Thoracic aorta endothelial cell (primary cell): ENCODE data around the gene GMPPA. TPM values are rescaled to one million over a fixed set of nuclear protein-coding genes. Genes with fewer than 3 reads are reported as not detected.

Experiments used
- small RNA-seq: library from RNA; depleted of rRNA; stranded (forward); fragments of <200 nt; gene quantifications from one replicate; pipeline ENCODE3, GENCODE V24; 2012
- total RNA-seq: library from RNA; depleted of rRNA; stranded (reverse); fragments of >200 nt; gene quantifications from 2 replicates; pipeline ENCODE4 v1.2.3, GENCODE V29; 2012

GMPPA gene
- 30.7 and 31.0 TPM in 2 replicates for total RNA-seq

GRCh38 chr2:219498280-219499057, at the start of gene GMPPA:
TSS of gene GMPPA (plus strand) at chr2:219498891. CDS start at chr2:219499976, 1,085 bp downstream.

GRCh38 chr2:219514196-219514761, 15.6 kb downstream of the GMPPA start, which contains the start of gene ASIC4:
TSS of gene ASIC4 (plus strand) at chr2:219514482. CDS start at chr2:219514725, 243 bp downstream.

DNA sequence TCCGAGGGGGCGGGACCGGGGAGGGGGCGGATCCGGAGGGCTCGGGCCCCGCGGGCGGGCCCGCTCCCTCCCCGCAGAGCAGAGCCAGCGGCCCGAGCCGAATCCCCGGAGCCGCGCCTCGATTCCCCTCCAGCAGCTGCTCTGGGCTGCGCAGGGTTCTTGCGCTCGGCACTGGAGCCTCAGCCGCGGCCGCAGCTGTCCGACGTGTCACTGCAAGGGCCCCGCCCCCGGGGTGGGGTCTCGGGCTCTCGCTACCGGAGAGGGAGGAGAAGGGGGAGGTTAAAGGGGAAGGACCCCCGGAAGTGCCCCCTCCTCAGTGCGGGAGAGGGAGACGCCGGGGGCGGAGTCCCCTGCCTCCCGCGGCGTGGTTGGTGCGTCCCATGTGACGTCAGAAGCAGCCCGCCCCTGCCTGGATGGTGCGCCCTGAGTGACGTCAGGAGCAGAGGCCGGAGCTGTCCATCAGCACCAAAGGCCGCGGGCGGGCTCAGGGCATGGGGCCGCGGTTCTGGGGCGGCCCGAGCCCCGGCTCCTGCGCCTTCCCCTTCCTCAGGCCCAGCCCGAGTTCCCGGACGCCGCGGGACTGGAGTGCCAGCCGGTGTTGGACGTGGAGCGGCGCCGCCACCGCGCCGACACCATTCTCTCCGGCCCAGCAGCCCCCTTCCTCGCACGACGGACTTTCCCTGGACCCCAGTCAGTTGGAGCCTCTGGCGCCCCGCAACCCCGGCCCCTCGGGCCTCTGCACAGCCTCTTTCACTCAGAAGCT, 45.1 kb downstream of the GMPPA start, which contains the start of the genes CHPF and TMEM198:
Gene CHPF, minus strand, starts transcription at position 214 of the 763 bp plus-strand sequence. CDS start 271 bp downstream, outside the sequence.
Gene TMEM198, plus strand, starts transcription at position 433 of the 763 bp plus-strand sequence. CDS start 700 bp downstream, outside the sequence.

Small RNA genes within 50 kb of the gene (small RNA-seq; reads per million reads assigned to genes)
- gene MIR3132 = not detected

Other genes starting within 250 kb of the GMPPA start
- gene TUBA4B, start 245.6 kb upstream of the GMPPA start, total RNA-seq = not detected in 2 replicates
- 50.7 and 51.4 TPM in 2 replicates for gene TUBA4A, start 245.0 kb upstream of the GMPPA start, total RNA-seq
- gene DNAJB2, start 219.5 kb upstream of the GMPPA start, total RNA-seq = 13.7 and 15.4 TPM in 2 replicates
- not detected in 2 replicates for gene PTPRN, start 189.5 kb upstream of the GMPPA start, total RNA-seq
- not detected in 2 replicates for gene RESP18, start 166.1 kb upstream of the GMPPA start, total RNA-seq
- 29.8 and 40.6 TPM in 2 replicates for gene DNPEP, start 111.0 kb upstream of the GMPPA start, total RNA-seq
- gene DES, start 80.5 kb upstream of the GMPPA start, total RNA-seq = not detected in 2 replicates
- 0.43 and 0.80 TPM in 2 replicates for gene SPEG, start 64.0 kb upstream of the GMPPA start, total RNA-seq
- not detected in 2 replicates for gene ASIC4, start 15.6 kb downstream of the GMPPA start, total RNA-seq
- gene CHPF, start 44.9 kb downstream of the GMPPA start, total RNA-seq = 0.22 and 0.40 TPM in 2 replicates
- gene TMEM198, start 45.1 kb downstream of the GMPPA start, total RNA-seq = not detected in 2 replicates
- gene OBSL1, start 72.6 kb downstream of the GMPPA start, total RNA-seq = 11.2 and 17.1 TPM in 2 replicates
- gene INHA, start 73.4 kb downstream of the GMPPA start, total RNA-seq = not detected in 2 replicates
- gene STK11IP, start 99.0 kb downstream of the GMPPA start, total RNA-seq = 8.5 and 9.0 TPM in 2 replicates
- 0.13 and 0.22 TPM in 2 replicates for gene SLC4A3, start 128.7 kb downstream of the GMPPA start, total RNA-seq